Dermis microvascular lymphatic vessel endothelial cell (primary cell): Measurements from ENCODE around the gene PCDHGB6. TPM values are rescaled to one million over a fixed set of nuclear protein-coding genes. Genes with fewer than 3 reads are reported as not detected.
"Not testable (repeated sequence)": the region's sequence is repeated elsewhere in the genome, so short reads cannot be mapped to it uniquely, and the experiment has no call there.

Source experiments
- DNase-seq, 2 donors: peaks; one replicate each; pipeline versions ENCODE4 v3.0.0 to v3.0.0-alpha.2; 2010; ENCODE audit warnings: low read depth in 2 of 2
- total RNA-seq: library from RNA; depleted of rRNA; stranded (reverse); fragments of >200 nt; gene quantifications from 2 replicates; pipeline ENCODE4 v1.2.1, GENCODE V29; 2014

Gene PCDHGB6
- total RNA-seq, 1 donor from 2014 or later = 1.5 TPM

GRCh38 chr5:141388661-141389060 lies 19.2 kb upstream of the PCDHGB6 start:
- DNase-seq = no peak

GRCh38 chr5:141389153-141390042 lies 18.4 kb upstream of the PCDHGB6 start:
- no peak for DNase-seq

DNA sequence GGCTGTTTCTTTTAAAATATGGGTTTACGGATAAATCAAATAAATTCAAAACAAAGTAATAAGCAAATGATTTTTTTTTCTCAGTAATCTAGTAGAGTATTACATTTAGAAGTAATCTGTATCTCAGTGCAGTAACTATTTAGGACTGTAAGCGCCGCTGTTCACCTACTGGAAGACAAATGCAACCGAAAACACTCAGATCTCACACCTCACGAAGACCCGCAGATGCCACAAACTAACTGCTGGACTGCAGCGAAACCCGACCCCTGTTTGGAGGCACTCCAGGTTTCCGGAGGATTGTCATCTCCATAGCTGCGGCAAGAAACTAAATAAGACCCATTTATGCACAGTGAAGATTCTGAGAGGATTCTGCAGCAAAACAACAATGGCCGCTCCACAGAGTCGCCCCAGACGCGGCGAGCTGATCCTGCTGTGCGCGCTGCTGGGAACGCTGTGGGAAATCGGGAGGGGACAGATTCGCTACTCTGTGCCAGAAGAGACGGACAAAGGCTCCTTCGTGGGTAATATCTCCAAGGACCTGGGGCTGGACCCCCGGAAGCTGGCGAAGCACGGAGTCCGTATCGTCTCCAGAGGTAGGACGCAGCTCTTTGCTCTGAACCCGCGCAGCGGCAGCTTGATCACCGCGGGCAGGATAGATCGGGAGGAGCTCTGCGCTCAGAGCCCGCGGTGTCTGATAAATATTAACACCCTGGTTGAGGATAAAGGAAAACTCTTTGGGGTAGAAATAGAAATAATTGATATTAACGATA lies 15.2 kb upstream of the PCDHGB6 start, which contains the start of gene PCDHGA8:
PCDHGA8 (plus strand) TSS at position 205 of the 770 bp plus-strand sequence; CDS start at position 386, 181 bp downstream.
- DNase-seq = no peak

- no peak for DNase-seq
Observed at GRCh38 chr5:141393267-141393666, 14.6 kb upstream of the PCDHGB6 start.

GRCh38 chr5:141394401-141395187 lies 13.2 kb upstream of the PCDHGB6 start:
- DNase-seq = not testable (repeated sequence)

- peak; percentile 18 to 70 for DNase-seq
Observed at GRCh38 chr5:141397756-141398551, 9.9 kb upstream of the PCDHGB6 start, which contains the start of gene PCDHGB5. PCDHGB5 (plus strand) TSS chr5:141397947; CDS start chr5:141398128, 181 bp downstream.

DNA sequence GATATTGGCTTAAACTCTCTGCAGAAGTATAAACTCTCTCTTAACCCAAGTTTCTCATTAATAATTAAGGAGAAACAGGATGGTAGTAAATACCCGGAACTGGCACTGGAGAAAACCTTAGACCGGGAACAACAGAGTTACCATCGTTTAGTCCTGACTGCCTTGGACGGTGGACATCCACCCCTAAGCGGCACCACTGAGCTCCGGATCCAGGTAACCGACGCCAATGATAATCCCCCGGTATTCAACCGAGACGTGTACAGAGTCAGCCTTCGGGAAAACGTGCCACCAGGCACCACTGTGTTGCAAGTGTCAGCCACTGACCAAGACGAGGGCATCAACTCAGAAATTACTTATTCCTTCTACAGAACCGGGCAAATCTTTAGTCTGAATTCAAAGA lies 9.2 kb upstream of the PCDHGB6 start:
- no peak for DNase-seq

DNA sequence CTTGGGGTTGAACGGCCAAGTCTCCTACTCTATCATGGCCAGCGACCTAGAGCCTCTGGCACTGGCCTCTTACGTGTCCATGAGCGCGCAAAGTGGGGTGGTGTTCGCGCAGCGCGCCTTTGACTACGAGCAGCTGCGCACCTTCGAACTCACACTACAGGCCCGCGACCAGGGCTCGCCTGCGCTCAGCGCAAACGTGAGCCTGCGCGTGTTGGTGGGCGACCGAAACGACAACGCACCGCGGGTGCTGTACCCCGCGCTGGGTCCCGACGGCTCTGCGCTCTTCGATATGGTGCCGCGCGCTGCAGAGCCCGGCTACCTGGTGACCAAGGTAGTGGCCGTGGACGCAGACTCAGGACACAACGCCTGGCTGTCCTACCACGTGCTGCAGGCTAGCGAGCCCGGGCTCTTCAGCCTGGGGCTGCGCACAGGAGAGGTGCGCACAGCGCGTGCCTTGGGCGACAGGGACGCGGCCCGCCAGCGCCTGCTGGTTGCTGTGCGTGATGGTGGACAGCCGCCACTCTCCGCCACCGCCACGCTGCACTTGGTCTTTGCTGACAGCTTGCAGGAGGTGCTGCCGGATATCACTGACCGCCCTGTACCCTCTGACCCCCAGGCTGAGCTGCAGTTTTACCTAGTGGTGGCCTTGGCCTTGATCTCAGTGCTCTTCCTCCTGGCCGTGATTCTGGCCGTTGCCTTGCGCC lies 8.1 kb upstream of the PCDHGB6 start:
- no peak for DNase-seq

GRCh38 chr5:141402553-141403243 lies 5.1 kb upstream of the PCDHGB6 start, which contains the start of gene PCDHGA9:
PCDHGA9 (plus strand) TSS chr5:141402778; CDS start chr5:141402953, 175 bp downstream.
- DNase-seq = peak in 1 of 2 donors; percentile 37

GRCh38 chr5:141403387-141403786 lies 4.4 kb upstream of the PCDHGB6 start:
- DNase-seq = no peak

- no peak for DNase-seq
Observed at GRCh38 chr5:141409598-141410306, 1.9 kb downstream of the PCDHGB6 start.

- no peak for DNase-seq
Observed at GRCh38 chr5:141411575-141411974, 3.8 kb downstream of the PCDHGB6 start.

DNA sequence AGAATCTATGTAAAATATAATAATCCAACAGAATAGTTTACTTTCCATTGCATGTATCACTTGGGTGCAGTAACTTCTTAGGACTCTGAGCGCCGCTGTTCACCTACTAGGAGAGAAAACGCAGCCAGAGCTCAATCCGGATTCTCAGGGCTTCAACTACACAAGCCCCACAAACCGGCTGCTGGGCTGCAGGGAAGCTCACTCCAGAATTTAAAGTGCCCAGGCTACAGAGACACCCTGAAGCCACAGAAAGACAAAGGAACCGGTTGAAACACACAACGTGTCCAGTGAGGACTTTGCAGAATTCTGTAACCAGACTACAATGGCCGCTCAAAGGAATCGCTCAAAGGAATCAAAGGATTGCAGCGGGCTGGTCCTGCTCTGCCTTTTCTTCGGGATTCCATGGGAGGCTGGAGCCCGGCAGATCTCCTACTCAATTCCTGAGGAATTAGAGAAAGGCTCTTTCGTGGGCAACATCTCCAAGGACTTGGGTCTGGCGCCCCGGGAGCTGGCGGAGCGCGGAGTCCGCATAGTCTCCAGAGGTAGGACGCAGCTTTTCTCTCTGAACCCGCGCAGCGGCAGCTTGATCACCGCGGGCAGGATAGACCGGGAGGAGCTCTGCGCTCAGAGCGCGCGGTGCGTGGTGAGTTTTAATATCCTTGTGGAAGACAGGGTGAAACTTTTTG lies 5.2 kb downstream of the PCDHGB6 start, which contains the start of gene PCDHGA10:
PCDHGA10 (plus strand) TSS at position 134 of the 686 bp plus-strand sequence; CDS start at position 323, 189 bp downstream.
- DNase-seq = peak; percentile 57 to 72

GRCh38 chr5:141413540-141414069 lies 5.8 kb downstream of the PCDHGB6 start:
- DNase-seq = no peak

- not testable (repeated sequence) for DNase-seq
Observed at GRCh38 chr5:141414548-141415274, 6.9 kb downstream of the PCDHGB6 start.

DNA sequence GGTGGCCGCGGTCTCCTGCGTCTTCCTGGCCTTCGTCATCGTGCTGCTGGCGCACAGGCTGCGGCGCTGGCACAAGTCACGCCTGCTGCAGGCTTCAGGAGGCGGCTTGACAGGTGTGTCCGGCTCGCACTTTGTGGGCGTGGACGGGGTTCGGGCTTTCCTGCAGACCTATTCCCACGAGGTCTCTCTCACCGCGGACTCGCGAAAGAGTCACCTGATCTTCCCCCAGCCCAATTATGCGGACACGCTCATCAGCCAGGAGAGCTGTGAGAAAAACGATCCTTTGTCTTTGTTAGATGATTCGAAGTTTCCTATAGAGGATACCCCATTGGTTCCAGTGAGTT lies 7.4 kb downstream of the PCDHGB6 start:
- not testable (repeated sequence) for DNase-seq
